IMR-90 (cell line): ENCODE data around the gene AMACR. TPM values are rescaled to one million over a fixed set of nuclear protein-coding genes. Genes with fewer than 3 reads are reported as not detected.
A peak's percentile ranks its signal among the peaks of the same experiment; 100 is the strongest.

Experiments used
- ATAC-seq: fragments of 200-7000 bp; cut with Tn5 transposase; 2 replicates; pipeline ENCODE4 v1.9.1; 2020; ENCODE audit warnings: low read depth, mild to moderate bottlenecking, moderate library complexity
- BruUV-seq: library from RNA; stranded (reverse); fragments of 400-500 nt; replicated peaks from 2 replicates; lab custom pipeline; 2021; lab: Mats Ljungman, UMichigan
- CTCF ChIA-PET: fragments of 300-600 bp; formaldehyde crosslinking; extraction: SDS; loops from one replicate; lab custom pipeline; 2021; ENCODE audit warnings: antibody characterized with exemption; lab: Yijun Ruan, JAX
- POLR2A ChIA-PET: fragments of 300-600 bp; sonication (Branson Sonifier 250); formaldehyde crosslinking; loops from one replicate; lab custom pipeline; 2022; ENCODE audit warnings: antibody characterized with exemption; ENCODE audit not compliant: unreplicated experiment; lab: Charles Lee
- DNase-seq: peaks from one replicate; pipeline ENCODE4 v3.0.0; 2013
- H2AFZ ChIP-seq: replicated peaks from 2 replicates; pipeline ENCODE3; 2013; ENCODE audit warnings: low read length, mild to moderate bottlenecking; ENCODE audit not compliant: poor library complexity
- H2AK5ac ChIP-seq: 2 replicates; pipeline ENCODE4 v1.6.1; 2013; ENCODE audit warnings: low read depth, low read length, inconsistent platforms
- H2AK9ac ChIP-seq: replicated peaks from 2 replicates; pipeline ENCODE3; 2013; ENCODE audit warnings: mild to moderate bottlenecking, low read depth, low read length, moderate library complexity; ENCODE audit not compliant: poor library complexity
- H2BK120ac ChIP-seq: 2 replicates; pipeline ENCODE4 v1.6.1; 2013; ENCODE audit warnings: low read depth, low read length, inconsistent platforms
- H2BK15ac ChIP-seq: 3 replicates; pipeline ENCODE4 v1.6.1; 2013; ENCODE audit warnings: low read depth, low read length, inconsistent platforms
- H2BK20ac ChIP-seq: 2 replicates; pipeline ENCODE4 v1.6.1; 2013; ENCODE audit warnings: low read depth, mild to moderate bottlenecking, inconsistent platforms, low read length, moderate library complexity
- H2BK5ac ChIP-seq: 2 replicates; pipeline ENCODE4 v1.6.1; 2013; ENCODE audit warnings: mild to moderate bottlenecking, low read depth, low read length, inconsistent platforms; ENCODE audit not compliant: poor library complexity, severe bottlenecking
- H3K14ac ChIP-seq: replicated peaks from 2 replicates; pipeline ENCODE4 v1.6.1; 2013; ENCODE audit warnings: low read depth, low read length, inconsistent platforms
- H3K18ac ChIP-seq: 2 replicates; pipeline ENCODE4 v1.6.1; 2013; ENCODE audit warnings: low read depth, low read length, control low read depth
- H3K23ac ChIP-seq: 2 replicates; pipeline ENCODE4 v1.6.1; 2013; ENCODE audit warnings: low read depth, low read length, inconsistent platforms
- H3K27ac ChIP-seq: 2 replicates; pipeline ENCODE4 v1.5.1; 2013; ENCODE audit warnings: mild to moderate bottlenecking, control low read depth, low read length; ENCODE audit not compliant: insufficient read depth
- H3K27me3 ChIP-seq: 2 replicates; pipeline ENCODE4 v1.6.1; 2013; ENCODE audit warnings: low read length; ENCODE audit not compliant: control insufficient read depth, insufficient read depth
- H3K36me3 ChIP-seq: 2 replicates; pipeline ENCODE4 v1.6.1; 2013; ENCODE audit warnings: low read length, mixed read lengths; ENCODE audit not compliant: control insufficient read depth, insufficient read depth
- H3K4ac ChIP-seq: 2 replicates; pipeline ENCODE4 v1.6.1; 2013; ENCODE audit warnings: low read depth, low read length, inconsistent platforms
- H3K4me1 ChIP-seq: 2 replicates; pipeline ENCODE4 v1.6.1; 2013; ENCODE audit warnings: low read length, mixed read lengths; ENCODE audit not compliant: control insufficient read depth, insufficient read depth
- H3K4me2 ChIP-seq: 2 replicates; pipeline ENCODE4 v1.6.1; 2013; ENCODE audit warnings: low read depth, mild to moderate bottlenecking, control low read depth, low read length, moderate library complexity
- H3K4me3 ChIP-seq: 2 replicates; pipeline ENCODE4 v1.5.1; 2013; ENCODE audit warnings: low read depth, mild to moderate bottlenecking, control low read depth, low read length, moderate library complexity; ENCODE audit not compliant: insufficient read depth
- H3K56ac ChIP-seq: 2 replicates; pipeline ENCODE4 v1.6.1; 2013; ENCODE audit warnings: low read length, inconsistent platforms; ENCODE audit not compliant: insufficient read depth; ENCODE audit errors: extremely low read depth
- H3K79me1 ChIP-seq, 2 experiments: 2 replicates each; pipeline ENCODE4 v1.6.1; 2013; ENCODE audit warnings: low read length in 2 of 2, inconsistent platforms in 1 of 2, low read depth in 1 of 2
- H3K9ac ChIP-seq: 2 replicates; pipeline ENCODE4 v1.6.1; 2013; ENCODE audit warnings: low read depth, low read length, control low read depth
- H3K9me1 ChIP-seq: 2 replicates; pipeline ENCODE4 v1.6.1; 2013; ENCODE audit warnings: low read length, inconsistent platforms; ENCODE audit not compliant: insufficient read depth
- H3K9me3 ChIP-seq: 2 replicates; pipeline ENCODE4 v1.6.1; 2013; ENCODE audit warnings: low read length; ENCODE audit not compliant: control insufficient read depth, insufficient read depth
- H4K20me1 ChIP-seq: 2 replicates; pipeline ENCODE4 v1.6.1; 2013; ENCODE audit warnings: low read length, inconsistent platforms; ENCODE audit not compliant: insufficient read depth
- H4K5ac ChIP-seq: 2 replicates; pipeline ENCODE4 v1.6.1; 2013; ENCODE audit warnings: mild to moderate bottlenecking, low read depth, low read length, control low read depth
- H4K8ac ChIP-seq, 2 experiments: 2 replicates each; pipeline ENCODE4 v1.6.1; 2013; ENCODE audit warnings: low read depth in 2 of 2, low read length in 2 of 2, control low read depth in 1 of 2, inconsistent platforms in 1 of 2
- H4K91ac ChIP-seq: 2 replicates; pipeline ENCODE4 v1.6.1; 2013; ENCODE audit warnings: low read depth, low read length, inconsistent platforms; ENCODE audit not compliant: insufficient read depth
- BHLHE40 ChIP-seq: fragments of 150-350 bp; IDR thresholded peaks from 2 replicates; pipeline ENCODE4 v1.6.1; 2016; ENCODE audit warnings: mild to moderate bottlenecking, low read depth, low read length
- CEBPB ChIP-seq: IDR thresholded peaks from 2 replicates; pipeline ENCODE4 v1.6.1; 2012; ENCODE audit warnings: low read depth, low read length, improper control_type of control experiment
- CHD1 ChIP-seq: IDR thresholded peaks from 2 replicates; pipeline ENCODE4 v1.6.1; 2012; ENCODE audit warnings: low read depth, low read length, improper control_type of control experiment
- CTCF ChIP-seq: conservative IDR thresholded peaks from 2 replicates; pipeline ENCODE4 v1.5.1; 2012; ENCODE audit warnings: mild to moderate bottlenecking, low read depth, low read length, improper control_type of control experiment
- FOS ChIP-seq: fragments of 150-350 bp; IDR thresholded peaks from 2 replicates; pipeline ENCODE4 v1.6.1; 2016; ENCODE audit warnings: low read depth, low read length
- MAFK ChIP-seq: IDR thresholded peaks from 2 replicates; pipeline ENCODE4 v1.6.1; 2012; ENCODE audit warnings: low read depth, low read length, improper control_type of control experiment
- MAZ ChIP-seq: IDR thresholded peaks from 2 replicates; pipeline ENCODE4 v1.6.1; 2012; ENCODE audit warnings: low read depth, mild to moderate bottlenecking, low read length, improper control_type of control experiment, moderate library complexity, borderline replicate concordance
- MXI1 ChIP-seq: IDR thresholded peaks from 2 replicates; pipeline ENCODE4 v1.6.1; 2012; ENCODE audit warnings: low read depth, mild to moderate bottlenecking, low read length, moderate library complexity, borderline replicate concordance
- NFE2L2 ChIP-seq: fragments of 150-350 bp; IDR thresholded peaks from 2 replicates; pipeline ENCODE4 v1.6.1; 2016; ENCODE audit warnings: low read depth, mild to moderate bottlenecking, low read length
- POLR2A ChIP-seq: IDR thresholded peaks from 2 replicates; pipeline ENCODE4 v1.6.1; 2012; ENCODE audit warnings: mild to moderate bottlenecking, low read depth, low read length
- RAD21 ChIP-seq: IDR thresholded peaks from 2 replicates; pipeline ENCODE4 v1.6.1; 2012; ENCODE audit warnings: low read length, improper control_type of control experiment
- RCOR1 ChIP-seq: IDR thresholded peaks from 2 replicates; pipeline ENCODE4 v1.6.1; 2012; ENCODE audit warnings: mild to moderate bottlenecking, low read length, improper control_type of control experiment; ENCODE audit not compliant: insufficient replicate concordance
- RFX5 ChIP-seq: IDR thresholded peaks from 2 replicates; pipeline ENCODE4 v1.8.0; 2012; ENCODE audit warnings: low read depth, mild to moderate bottlenecking, low read length, moderate library complexity
- SMC3 ChIP-seq: fragments of 150-350 bp; IDR thresholded peaks from 2 replicates; pipeline ENCODE4 v1.6.1; 2016; ENCODE audit warnings: low read depth, mild to moderate bottlenecking, antibody characterized with exemption, low read length, moderate library complexity
- USF2 ChIP-seq: fragments of 150-350 bp; IDR thresholded peaks from 2 replicates; pipeline ENCODE4 v1.6.1; 2017; ENCODE audit warnings: mild to moderate bottlenecking, antibody characterized with exemption, low read length, low read depth
- WGBS, 2 experiments: methylation state at CpG; one replicate each; pipeline versions ENCODE4 v1.1.5 to v1.1.7; 2013; ENCODE audit warnings: missing lambda C conversion rate in 2 of 2; ENCODE audit not compliant: insufficient read length in 1 of 2; ENCODE audit errors: extremely low coverage in 2 of 2; 5-methylcytosine and 5-hydroxymethylcytosine counted together
- dilution Hi-C: fragments of 300-500 bp; cut with HindIII; formaldehyde crosslinking; loops from one replicate; pipeline ENCODE4 v1.14.3; 2018; ENCODE audit warnings: low sequenced_read_pairs; ENCODE audit not compliant: unreplicated experiment
- in situ Hi-C: fragments of 300-500 bp; cut with MboI; formaldehyde crosslinking; loops from 3 replicates; pipeline ENCODE4 v1.14.3; 2019; ENCODE audit warnings: low sequenced_read_pairs, inconsistent platforms, mixed read lengths
- intact Hi-C: fragments of 100-400 bp; cut with micrococcal nuclease; formaldehyde crosslinking; loops from 2 replicates; pipeline ENCODE4 v1.10.0; 2022
- polyA plus RNA-seq, 3 experiments: library from polyadenylated mRNA; depleted of rRNA; stranded (reverse); fragments of >200 nt; gene quantifications; 2 replicates each; pipeline ENCODE4 v1.2.3, GENCODE V29; 2012; ENCODE audit warnings: low replicate concordance in 1 of 3
- total RNA-seq: library from RNA; depleted of rRNA; stranded (reverse); fragments of >200 nt; gene quantifications from 2 replicates; pipeline ENCODE4 v1.2.3, GENCODE V29; 2012

The AMACR gene
- total and polyA plus RNA-seq, 2 of the 4 experiments (the other 2 are of a cell fraction): 8.2 to 12.9 TPM

GRCh38 chr5:33969572-33970452 is 38.0 kb downstream of the AMACR start:
- intact Hi-C loops (loop anchor here (1.0 to 5.0 kb wide), 3 partner anchors 78 to 534 kb away; partner anchors contain the start of gene ADAMTS12), dilution Hi-C loops (no loop called here), in situ Hi-C loops (no loop called here)
- no peaks in the 10 kb centered on the region for H3K9me3 ChIP-seq
- H3K4ac ChIP-seq: no peak overlapping the region
- no peaks in the 10 kb centered on the region for H3K79me1 ChIP-seq
- no peak overlapping the region for H3K4me3 ChIP-seq
- no peak overlapping the region for H2AK5ac ChIP-seq
- no peaks in the 10 kb centered on the region for H4K20me1 ChIP-seq
- no peak overlapping the region for H2BK15ac ChIP-seq
- H4K8ac ChIP-seq: no peak overlapping the region
- DNase-seq (peak; percentile 71), ATAC-seq (peak; percentile 98)
- H3K27ac ChIP-seq: no peak overlapping the region
- H3K9me1 ChIP-seq: no peaks in the 10 kb centered on the region
- H3K4me2 ChIP-seq: no peak overlapping the region
- no peak overlapping the region for H3K56ac ChIP-seq
- ChIA-PET CTCF (interaction anchor here (0.5 to 1.9 kb wide), 17 partner anchors 10 to 536 kb away, joined by 3 to 12 read pairs (median 4); partner anchors contain the start of genes ADAMTS12 and TARS1), POLR2A (no interaction called here)
- H3K9ac ChIP-seq: no peak overlapping the region
- no peak overlapping the region for H2BK120ac ChIP-seq
- no peak overlapping the region for H3K14ac ChIP-seq
- H3K23ac ChIP-seq: no peak overlapping the region
- BruUV-seq: no TSS peak
- H4K91ac ChIP-seq: no peak overlapping the region
- H2BK5ac ChIP-seq: no peak overlapping the region
- no peaks in the 10 kb centered on the region for H3K36me3 ChIP-seq
- no peak overlapping the region for H2AK9ac ChIP-seq
- peaks cover 6% of the 10 kb centered on the region for H3K27me3 ChIP-seq
- no peak overlapping the region for H4K5ac ChIP-seq
- H2BK20ac ChIP-seq: no peak overlapping the region
- no peak overlapping the region for H3K18ac ChIP-seq
- H3K4me1 ChIP-seq: peaks cover 1% of the 10 kb centered on the region; the same call in 1 of the 2 replicates
- 95% methylated on average over 4 of the region's 10 CpGs; no CpG with 5 or more reads in 1 of the 2 experiments for WGBS, 2 experiments
- H2AFZ ChIP-seq: peak overlapping the region; percentile 80
- TF ChIP-seq NFE2L2: no peak
- TF ChIP-seq FOS: no peak
- peak; percentile 84 for TF ChIP-seq CTCF
- no peak for TF ChIP-seq CEBPB
- TF ChIP-seq RCOR1: no peak
- peak; percentile 93 for TF ChIP-seq RAD21
- no peak for TF ChIP-seq MXI1
- TF ChIP-seq RFX5: no peak
- TF ChIP-seq SMC3: peak; percentile 78
- TF ChIP-seq POLR2A: no peak
- TF ChIP-seq MAZ: no peak
- no peak for TF ChIP-seq BHLHE40
- TF ChIP-seq USF2: no peak
- TF ChIP-seq MAFK: no peak
- no peak for TF ChIP-seq CHD1
